ENCODE data around the gene ZNF488.

ZNF488 gene

DNA sequence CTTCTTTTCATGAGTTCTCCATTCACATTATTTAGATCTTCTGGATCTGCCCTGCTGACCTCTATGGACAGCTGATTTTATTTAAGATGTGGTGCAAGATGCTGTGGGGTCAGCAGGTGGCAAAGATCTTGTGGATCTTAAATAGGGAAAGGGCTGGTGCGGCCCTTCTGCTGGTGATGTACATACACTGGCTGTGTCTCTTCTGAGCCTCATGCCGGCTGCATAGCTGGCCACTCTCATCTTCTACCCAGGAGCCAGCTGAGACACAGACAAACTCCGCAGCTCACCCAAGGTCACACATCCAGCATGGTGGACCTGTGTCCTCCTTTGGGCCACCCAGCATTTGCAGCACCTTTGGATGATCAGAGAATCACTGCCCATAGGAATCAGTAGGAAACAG lies 26.2 kb downstream of the ZNF488 start:
- in situ Hi-C loops (cut with HindIII; ENCODE audit: low sequenced_read_pairs) = no loop called here

DNA sequence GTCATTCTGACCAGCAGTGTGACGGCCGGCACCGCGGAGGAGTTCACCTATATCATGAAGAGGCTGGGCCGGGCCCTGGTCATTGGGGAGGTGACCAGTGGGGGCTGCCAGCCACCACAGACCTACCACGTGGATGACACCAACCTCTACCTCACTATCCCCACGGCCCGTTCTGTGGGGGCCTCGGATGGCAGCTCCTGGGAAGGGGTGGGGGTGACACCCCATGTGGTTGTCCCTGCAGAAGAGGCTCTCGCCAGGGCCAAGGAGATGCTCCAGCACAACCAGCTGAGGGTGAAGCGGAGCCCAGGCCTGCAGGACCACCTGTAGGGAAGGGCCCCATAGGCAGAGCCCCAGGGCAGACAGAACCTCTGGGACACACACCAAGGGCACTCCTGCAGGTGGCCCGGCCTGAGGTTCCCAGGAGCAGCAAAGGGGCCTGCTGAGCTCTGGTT lies 26.9 kb downstream of the ZNF488 start:
- no peak for DNase-seq (ENCODE audit: low read depth)
- TF ChIP-seq, protein P1, sequence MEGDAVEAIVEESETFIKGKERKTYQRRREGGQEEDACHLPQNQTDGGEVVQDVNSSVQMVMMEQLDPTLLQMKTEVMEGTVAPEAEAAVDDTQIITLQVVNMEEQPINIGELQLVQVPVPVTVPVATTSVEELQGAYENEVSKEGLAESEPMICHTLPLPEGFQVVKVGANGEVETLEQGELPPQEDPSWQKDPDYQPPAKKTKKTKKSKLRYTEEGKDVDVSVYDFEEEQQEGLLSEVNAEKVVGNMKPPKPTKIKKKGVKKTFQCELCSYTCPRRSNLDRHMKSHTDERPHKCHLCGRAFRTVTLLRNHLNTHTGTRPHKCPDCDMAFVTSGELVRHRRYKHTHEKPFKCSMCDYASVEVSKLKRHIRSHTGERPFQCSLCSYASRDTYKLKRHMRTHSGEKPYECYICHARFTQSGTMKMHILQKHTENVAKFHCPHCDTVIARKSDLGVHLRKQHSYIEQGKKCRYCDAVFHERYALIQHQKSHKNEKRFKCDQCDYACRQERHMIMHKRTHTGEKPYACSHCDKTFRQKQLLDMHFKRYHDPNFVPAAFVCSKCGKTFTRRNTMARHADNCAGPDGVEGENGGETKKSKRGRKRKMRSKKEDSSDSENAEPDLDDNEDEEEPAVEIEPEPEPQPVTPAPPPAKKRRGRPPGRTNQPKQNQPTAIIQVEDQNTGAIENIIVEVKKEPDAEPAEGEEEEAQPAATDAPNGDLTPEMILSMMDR (IDR thresholded peaks at IDR 0.05; ENCODE audit: low read depth, low read length, missing control alignments) = no peak
- in situ Hi-C loops (cut with HindIII; ENCODE audit: low sequenced_read_pairs) = no loop called here
- H3K4me3 ChIP-seq (ENCODE audit: low read depth, low read length) = no peak overlapping the region

More for the DNA sequence above, 26.2 kb downstream of the ZNF488 start:
- TF ChIP-seq, protein P1 (IDR thresholded peaks at IDR 0.05; ENCODE audit: low read depth, low read length, missing control alignments) = no peak
- H3K4me3 ChIP-seq (ENCODE audit: low read depth, low read length) = no peak overlapping the region
- DNase-seq (ENCODE audit: low read depth) = no peak

DNA sequence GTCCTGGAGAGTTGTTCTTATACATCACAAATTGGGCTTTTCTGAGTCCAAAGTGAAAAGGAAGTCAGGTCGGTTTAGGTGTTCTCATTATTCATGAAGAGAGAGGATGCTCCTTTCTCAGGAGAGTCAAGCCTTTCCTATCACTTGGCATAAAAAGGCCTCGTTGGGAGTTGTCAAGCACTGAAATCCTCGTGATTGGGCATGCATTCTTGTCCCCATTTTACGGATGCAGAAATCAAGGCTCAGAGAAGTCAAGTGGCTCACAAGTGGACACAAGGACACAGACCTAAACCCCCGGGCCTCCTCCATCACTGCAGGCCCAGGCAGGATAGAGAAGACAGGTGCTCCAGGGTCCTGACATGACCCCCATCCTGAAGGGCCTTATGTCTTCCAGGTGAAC lies 27.4 kb downstream of the ZNF488 start:
- in situ Hi-C loops (cut with HindIII; ENCODE audit: low sequenced_read_pairs) = no loop called here

DNA sequence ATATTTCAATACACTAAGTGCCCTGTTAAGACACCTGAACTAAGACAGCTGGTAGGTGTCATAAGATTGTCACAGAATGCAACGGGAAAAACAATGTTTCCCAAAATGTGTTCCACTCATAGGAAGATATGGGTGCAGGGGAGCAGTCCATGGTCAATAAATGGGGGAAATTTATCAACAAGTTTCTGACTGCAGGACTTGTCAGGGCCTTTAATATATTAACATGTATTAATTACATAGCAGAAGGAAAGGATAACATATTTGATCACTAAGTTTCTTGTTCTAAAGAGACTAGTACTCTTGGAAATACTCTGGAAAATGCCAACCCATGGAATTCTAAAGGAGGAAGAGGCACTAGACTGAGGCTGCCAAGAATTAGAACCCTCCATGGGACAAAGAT lies 29.2 kb downstream of the ZNF488 start:
- TF ChIP-seq, protein P1 (IDR thresholded peaks at IDR 0.05; ENCODE audit: low read depth, low read length, missing control alignments) = no peak
- no peak overlapping the region for H3K4me3 ChIP-seq (ENCODE audit: low read depth, low read length)
- DNase-seq (ENCODE audit: low read depth) = no peak
- in situ Hi-C loops (cut with HindIII; ENCODE audit: low sequenced_read_pairs) = no loop called here

More for the DNA sequence above, 27.4 kb downstream of the ZNF488 start:
- DNase-seq (ENCODE audit: low read depth) = no peak
- H3K4me3 ChIP-seq (ENCODE audit: low read depth, low read length) = no peak overlapping the region
- TF ChIP-seq, protein P1 (IDR thresholded peaks at IDR 0.05; ENCODE audit: low read depth, low read length, missing control alignments) = no peak

DNA sequence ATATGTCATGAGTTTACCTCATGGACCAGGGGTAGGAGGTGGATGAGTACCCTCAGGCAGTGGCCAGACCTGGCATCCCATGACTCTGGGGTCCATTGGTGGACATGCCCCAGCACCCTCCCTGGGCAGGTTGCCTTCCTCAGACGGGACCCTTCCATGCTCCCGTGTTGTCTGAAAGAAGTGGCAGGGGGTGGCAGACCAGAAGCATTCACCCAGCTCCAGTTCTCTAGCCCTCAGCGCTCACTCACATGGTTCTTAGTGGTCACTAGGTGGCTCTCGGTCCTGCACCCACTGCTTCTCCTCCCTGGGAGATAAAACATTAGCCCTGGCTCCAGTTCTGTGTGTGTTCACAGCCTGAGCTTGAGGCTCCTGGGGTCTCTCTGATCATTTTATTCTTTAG lies 29.9 kb downstream of the ZNF488 start:
- in situ Hi-C loops (cut with HindIII; ENCODE audit: low sequenced_read_pairs) = no loop called here
- TF ChIP-seq, protein P1 (IDR thresholded peaks at IDR 0.05; ENCODE audit: low read depth, low read length, missing control alignments) = peak; percentile 44
- no peak overlapping the region for H3K4me3 ChIP-seq (ENCODE audit: low read depth, low read length)
- no peak for DNase-seq (ENCODE audit: low read depth)

DNA sequence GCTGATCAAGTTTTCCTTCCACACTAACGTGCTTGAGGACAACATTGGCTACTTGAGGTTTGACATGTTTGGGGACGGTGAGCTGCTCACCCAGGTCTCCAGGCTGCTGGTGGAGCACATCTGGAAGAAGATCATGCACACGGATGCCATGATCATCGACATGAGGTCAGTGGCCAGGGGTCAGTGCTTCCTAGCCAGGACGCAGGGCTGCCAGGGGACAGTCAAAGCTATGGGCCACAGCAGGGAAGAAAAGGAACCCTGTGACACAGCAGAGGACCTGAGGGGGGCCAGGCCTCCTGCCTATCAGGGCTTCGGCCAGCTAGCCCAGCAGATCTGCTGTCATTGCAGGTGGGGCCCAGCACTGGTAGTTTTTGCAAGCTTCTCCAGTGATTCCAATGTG lies 30.7 kb downstream of the ZNF488 start:
- no peak overlapping the region for H3K4me3 ChIP-seq (ENCODE audit: low read depth, low read length)
- in situ Hi-C loops (cut with HindIII; ENCODE audit: low sequenced_read_pairs) = no loop called here
- no peak for DNase-seq (ENCODE audit: low read depth)
- TF ChIP-seq, protein P1 (IDR thresholded peaks at IDR 0.05; ENCODE audit: low read depth, low read length, missing control alignments) = no peak
